NCI-H460 (cell line): ENCODE results near the gene ARHGAP32. TPM values are rescaled to one million over a fixed set of nuclear protein-coding genes. Genes with fewer than 3 reads are reported as not detected.
"Not testable (repeated sequence)": the region's sequence is repeated elsewhere in the genome, so short reads cannot be mapped to it uniquely, and the experiment has no call there.

Experiments
- DNase-seq: peaks from one replicate; pipeline ENCODE4 v3.0.0-alpha.2; 2016; ENCODE audit warnings: low read depth; ENCODE audit errors: extremely low read depth
- total RNA-seq: library from RNA; depleted of rRNA; stranded (reverse); fragments of >200 nt; shearing (Covaris generic); gene quantifications from 2 replicates; pipeline ENCODE4 v1.2.3, GENCODE V29; 2014

Gene ARHGAP32
- total RNA-seq, 1 experiment from 2014 or later = 12.4 TPM

GRCh38 chr11:128937480-128937879 lies 254.6 kb downstream of the ARHGAP32 start:
- DNase-seq = no peak

- no peak for DNase-seq
Measured at GRCh38 chr11:128936606-128937251, 255.4 kb downstream of the ARHGAP32 start.

- DNase-seq = no peak
Measured at GRCh38 chr11:128934926-128935325, 257.2 kb downstream of the ARHGAP32 start.

- no peak for DNase-seq
Measured at GRCh38 chr11:128934351-128934750, 257.8 kb downstream of the ARHGAP32 start.

GRCh38 chr11:128933481-128934178 lies 258.5 kb downstream of the ARHGAP32 start:
- no peak for DNase-seq

GRCh38 chr11:128931668-128932067 lies 260.5 kb downstream of the ARHGAP32 start:
- no peak for DNase-seq

GRCh38 chr11:128931066-128931465 lies 261.1 kb downstream of the ARHGAP32 start:
- DNase-seq = no peak

GRCh38 chr11:128929991-128930390 lies 262.1 kb downstream of the ARHGAP32 start:
- no peak for DNase-seq

- DNase-seq = no peak
Measured at GRCh38 chr11:128929468-128929867, 262.7 kb downstream of the ARHGAP32 start.

- DNase-seq = no peak
Measured at GRCh38 chr11:128928400-128928799, 263.7 kb downstream of the ARHGAP32 start.

- no peak for DNase-seq
Measured at GRCh38 chr11:128927683-128928336, 264.3 kb downstream of the ARHGAP32 start.

- DNase-seq = no peak
Measured at GRCh38 chr11:128927108-128927461, 265.0 kb downstream of the ARHGAP32 start.

GRCh38 chr11:128926437-128927107 lies 265.6 kb downstream of the ARHGAP32 start:
- no peak for DNase-seq

- no peak for DNase-seq
Measured at GRCh38 chr11:128926000-128926399, 266.1 kb downstream of the ARHGAP32 start.

GRCh38 chr11:128925250-128925600 lies 266.9 kb downstream of the ARHGAP32 start:
- no peak for DNase-seq

- no peak for DNase-seq
Measured at GRCh38 chr11:128924510-128925249, 267.4 kb downstream of the ARHGAP32 start.

- no peak for DNase-seq
Measured at GRCh38 chr11:128924104-128924503, 268.0 kb downstream of the ARHGAP32 start.

- no peak for DNase-seq
Measured at GRCh38 chr11:128921793-128922192, 270.3 kb downstream of the ARHGAP32 start.

- DNase-seq = no peak
Measured at GRCh38 chr11:128920666-128921065, 271.5 kb downstream of the ARHGAP32 start.

GRCh38 chr11:128919635-128920034 lies 272.5 kb downstream of the ARHGAP32 start:
- DNase-seq = not testable (repeated sequence)

GRCh38 chr11:128919216-128919615 lies 272.9 kb downstream of the ARHGAP32 start:
- no peak for DNase-seq
